DMS114 treated with DMSO at 0.1 percent for 48 hours (cell line): ENCODE measurements around the gene KCNJ8.
"Not testable (repeated sequence)": the region's sequence is repeated elsewhere in the genome, so short reads cannot be mapped to it uniquely, and the experiment has no call there.

Experiments used
- DNase-seq: peaks from one replicate; lab custom pipeline; 2025; ENCODE audit not compliant: unreplicated experiment; lab: John Stamatoyannopoulos, UW

KCNJ8 gene

GRCh38 chr12:21774358-21775132 lies at the start of gene KCNJ8:
TSS of gene KCNJ8 (minus strand) at chr12:21774706. CDS start at chr12:21773616, 1,090 bp downstream.
- DNase-seq: no peak

- DNase-seq: no peak
These were observed 49.1 kb upstream of the KCNJ8 start for GRCh38 chr12:21823581-21823980.

GRCh38 chr12:21819678-21820077 lies 45.2 kb upstream of the KCNJ8 start:
- DNase-seq: no peak

GRCh38 chr12:21819236-21819635 lies 44.7 kb upstream of the KCNJ8 start:
- no peak for DNase-seq

GRCh38 chr12:21818627-21819026 lies 44.1 kb upstream of the KCNJ8 start:
- DNase-seq: no peak

- no peak for DNase-seq
These were observed 41.0 kb upstream of the KCNJ8 start for GRCh38 chr12:21815306-21816062.

GRCh38 chr12:21814814-21815213 lies 40.3 kb upstream of the KCNJ8 start:
- no peak for DNase-seq

- no peak for DNase-seq
These were observed 39.8 kb upstream of the KCNJ8 start for GRCh38 chr12:21814327-21814726.

- no peak for DNase-seq
These were observed 39.2 kb upstream of the KCNJ8 start for GRCh38 chr12:21813751-21814150.

- DNase-seq: no peak
These were observed 38.6 kb upstream of the KCNJ8 start for GRCh38 chr12:21813125-21813524.

GRCh38 chr12:21812340-21812739 lies 37.8 kb upstream of the KCNJ8 start:
- not testable (repeated sequence) for DNase-seq

GRCh38 chr12:21809100-21809499 lies 34.6 kb upstream of the KCNJ8 start:
- DNase-seq: no peak

GRCh38 chr12:21806255-21806654 lies 31.7 kb upstream of the KCNJ8 start:
- DNase-seq: no peak

GRCh38 chr12:21801522-21802288 lies 27.2 kb upstream of the KCNJ8 start:
- DNase-seq: no peak

GRCh38 chr12:21800011-21800410 lies 25.5 kb upstream of the KCNJ8 start:
- DNase-seq: no peak

- no peak for DNase-seq
These were observed 23.0 kb upstream of the KCNJ8 start for GRCh38 chr12:21797539-21797938.

GRCh38 chr12:21795648-21796328 lies 21.3 kb upstream of the KCNJ8 start:
- DNase-seq: no peak

- not testable (repeated sequence) for DNase-seq
These were observed 20.5 kb upstream of the KCNJ8 start for GRCh38 chr12:21794807-21795595.

GRCh38 chr12:21789687-21790086 lies 15.2 kb upstream of the KCNJ8 start:
- DNase-seq: not testable (repeated sequence)
